ENCODE results near the gene APBB1.

- TF ChIP-seq SMC3 (IDR thresholded peaks at IDR 0.05) (no peak), REST (IDR thresholded peaks at IDR 0.05) (no peak), RNF2 (IDR thresholded peaks at IDR 0.05; ENCODE audit: borderline replicate concordance, low read depth) (no peak), E2F6 (IDR thresholded peaks at IDR 0.05; ENCODE audit: borderline replicate concordance, low read depth) (no peak), KDM5A (IDR thresholded peaks at IDR 0.05) (no peak), EP300 (IDR thresholded peaks at IDR 0.05) (no peak), CTCF (IDR thresholded peaks at IDR 0.05) (no peak)
These were observed 17.4 kb downstream of the APBB1 start for GRCh38 chr11:6401464-6401863.

Data from A549 (cell line).